HepG2 (cell line): ENCODE results near the gene GDE1. TPM values are rescaled to one million over a fixed set of nuclear protein-coding genes. Genes with fewer than 3 reads are reported as not detected.

Source experiments
- CCAR2 ChIP-seq: fragments of 200-400 bp; formaldehyde crosslinking; optimal IDR thresholded peaks from 2 replicates; pipeline ENCODE3; 2018; ENCODE audit warnings: low read depth, mild to moderate bottlenecking, low read length, moderate library complexity
- CENPT ChIP-seq: sonication (generic); formaldehyde crosslinking; IDR thresholded peaks from 2 replicates; pipeline ENCODE4 v1.8.0; 2022; ENCODE audit warnings: low read depth, mild to moderate bottlenecking, moderate library complexity, missing genetic modification reagents
- DMAP1 ChIP-seq: IDR thresholded peaks from 2 replicates; pipeline ENCODE4 v1.6.1; 2016
- ELF3 ChIP-seq: IDR thresholded peaks from 2 replicates; pipeline ENCODE4 v1.6.1; 2016; ENCODE audit warnings: missing genetic modification reagents, missing compliant biosample characterization
- HOXD1 ChIP-seq: sonication (generic); formaldehyde crosslinking; IDR thresholded peaks from 2 replicates; pipeline ENCODE4 v1.5.0; 2020; ENCODE audit warnings: missing genetic modification reagents
- NFE2L2 ChIP-seq: fragments of 150-350 bp; IDR thresholded peaks from 2 replicates; pipeline ENCODE4 v1.6.1; 2014; ENCODE audit warnings: low read length
- NFIC ChIP-seq: IDR thresholded peaks from 2 replicates; pipeline ENCODE4 v1.6.1; 2012; ENCODE audit warnings: mild to moderate bottlenecking, low read length, inconsistent platforms
- PHF5A ChIP-seq: IDR thresholded peaks from one replicate; pipeline ENCODE4 v1.6.1; 2018; ENCODE audit warnings: low read depth, missing genetic modification reagents; ENCODE audit not compliant: unreplicated experiment
- REXO4 ChIP-seq: sonication (generic); formaldehyde crosslinking; IDR thresholded peaks from 2 replicates; pipeline ENCODE4 v1.8.0; 2022; ENCODE audit warnings: missing genetic modification reagents, mild to moderate bottlenecking, borderline replicate concordance
- RORA ChIP-seq: sonication (generic); formaldehyde crosslinking; IDR thresholded peaks from 2 replicates; pipeline ENCODE4 v1.5.0; 2020; ENCODE audit warnings: mild to moderate bottlenecking, missing genetic modification reagents, moderate library complexity
- SMAD3 ChIP-seq: sonication (generic); formaldehyde crosslinking; IDR thresholded peaks from 2 replicates; pipeline ENCODE4 v1.4.0; 2020; ENCODE audit warnings: missing genetic modification reagents
- XBP1 ChIP-seq: sonication (generic); formaldehyde crosslinking; IDR thresholded peaks from 2 replicates; pipeline ENCODE4 v1.5.0; 2020; ENCODE audit warnings: missing genetic modification reagents
- ZNF225 ChIP-seq: sonication (generic); formaldehyde crosslinking; IDR thresholded peaks from 2 replicates; pipeline ENCODE4 v1.4.0; 2020; ENCODE audit warnings: mild to moderate bottlenecking, missing genetic modification reagents
- ZNF33A ChIP-seq: sonication (generic); formaldehyde crosslinking; IDR thresholded peaks from 2 replicates; pipeline ENCODE4 v1.5.1; 2020; ENCODE audit warnings: missing genetic modification reagents, mild to moderate bottlenecking, moderate library complexity, borderline replicate concordance
- ZNF550 ChIP-seq: sonication (generic); formaldehyde crosslinking; IDR thresholded peaks from 2 replicates; pipeline ENCODE4 v1.4.0; 2020; ENCODE audit warnings: mild to moderate bottlenecking, missing genetic modification reagents, borderline replicate concordance
- ZNF562 ChIP-seq: sonication (generic); formaldehyde crosslinking; IDR thresholded peaks from 2 replicates; pipeline ENCODE4 v1.8.0; 2022; ENCODE audit warnings: missing genetic modification reagents, borderline replicate concordance
- ZNF605 ChIP-seq: sonication (generic); formaldehyde crosslinking; IDR thresholded peaks from 2 replicates; pipeline ENCODE4 v1.8.0; 2022; ENCODE audit warnings: mild to moderate bottlenecking, missing genetic modification reagents
- ZNF614 ChIP-seq: IDR thresholded peaks from 2 replicates; pipeline ENCODE4 v1.6.1; 2018; ENCODE audit warnings: missing biosample characterization, missing genetic modification reagents, inconsistent platforms, borderline replicate concordance
- ZNF780A ChIP-seq: sonication (generic); formaldehyde crosslinking; IDR thresholded peaks from 2 replicates; pipeline ENCODE4 v1.8.0; 2022; ENCODE audit warnings: mild to moderate bottlenecking, missing genetic modification reagents, moderate library complexity
- ZNF790 ChIP-seq: sonication (generic); formaldehyde crosslinking; IDR thresholded peaks from 2 replicates; pipeline ENCODE4 v1.8.0; 2022; ENCODE audit warnings: missing genetic modification reagents, mild to moderate bottlenecking, borderline replicate concordance
- polyA plus RNA-seq, 8 experiments: library from polyadenylated mRNA; depleted of rRNA in 3 of 8; stranded (reverse) in 7 of 8; unstranded in 1 of 8; fragments of >200 nt; fragmentation: Illumina TruSeq in 4 of 8; extraction: Trizol in 4 of 8; gene quantifications; 2 replicates each; pipeline versions ENCODE4 v1.2.1 to v1.2.3, GENCODE V29; 2011 to 2016; ENCODE audit warnings: low read depth in 4 of 8, missing spikeins in 1 of 8, mixed read lengths in 1 of 8; ENCODE audit not compliant: insufficient read depth in 1 of 8
- total RNA-seq, 5 experiments: library from RNA; depleted of rRNA; stranded (reverse); fragments of >200 nt; fragmentation: Illumina TruSeq; extraction: Trizol; gene quantifications; 2 replicates each; pipeline ENCODE4 v1.2.3, GENCODE V29; 2016; ENCODE audit warnings: low read depth in 1 of 5
- TF ChIP-seq, protein P1 (sequence below): sonication (generic); IDR thresholded peaks from 2 replicates; pipeline ENCODE4 v1.6.1; 2016; ENCODE audit warnings: low read depth, borderline replicate concordance
- TF ChIP-seq, protein P2 (sequence below): sonication (generic); formaldehyde crosslinking; IDR thresholded peaks from 2 replicates; pipeline ENCODE4 v1.4.0; 2020; ENCODE audit warnings: missing genetic modification reagents, low read depth, mild to moderate bottlenecking, borderline replicate concordance
- TF ChIP-seq, protein P3 (sequence below), 2 experiments: sonication (generic) in 1 of 2; formaldehyde crosslinking in 1 of 2; IDR thresholded peaks; 2 replicates each; pipeline versions ENCODE4 v1.5.1 to v1.6.1; 2011 to 2020; ENCODE audit warnings: borderline replicate concordance in 1 of 2, low read depth in 1 of 2, low read length in 1 of 2, mild to moderate bottlenecking in 1 of 2, missing genetic modification reagents in 1 of 2, moderate library complexity in 1 of 2
- TF ChIP-seq, protein P4 (sequence below): sonication (generic); formaldehyde crosslinking; IDR thresholded peaks from 2 replicates; pipeline ENCODE4 v1.4.0; 2020; ENCODE audit warnings: missing genetic modification reagents

The GDE1 gene
- total and polyA plus RNA-seq, 2 of the 13 experiments (the other 11 are each of a cell fraction or from before 2014, with no cell fraction given): 35.9 to 59.0 TPM

DNA sequence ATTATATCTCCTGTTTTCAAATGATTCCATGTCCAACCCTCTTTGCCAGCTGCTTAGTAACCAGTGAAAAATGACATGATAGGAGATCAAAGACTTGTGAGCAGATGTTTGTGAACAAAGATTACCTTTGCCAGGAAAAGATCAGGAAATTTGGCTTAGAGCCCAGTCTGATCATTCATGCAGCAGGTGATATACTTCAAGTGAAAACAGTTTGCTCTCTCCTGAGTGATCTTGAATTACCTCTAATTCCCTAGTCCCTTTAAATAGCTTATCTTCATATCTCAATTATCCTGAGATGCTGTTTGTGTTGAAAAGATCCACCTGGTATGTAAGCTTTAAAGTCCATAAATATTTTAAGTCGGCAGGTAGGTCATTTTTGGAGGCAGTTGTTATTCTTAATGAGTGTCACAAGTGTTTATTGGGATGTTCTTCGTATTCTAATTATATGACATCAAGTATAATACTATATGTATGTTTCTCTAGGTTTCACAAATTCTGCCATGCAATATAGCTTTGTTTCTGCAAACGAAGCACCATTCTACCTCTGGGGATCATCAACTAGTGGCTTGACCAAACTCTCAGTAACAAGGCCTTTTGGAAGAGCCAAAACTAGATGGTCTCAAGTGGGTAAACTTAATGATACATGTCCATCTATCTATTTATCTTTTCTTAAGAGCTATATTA, 20.4 kb upstream of the GDE1 start (continued):
- no peak for TF ChIP-seq CENPT (CRISPR knock-in tag)
- peak; percentile 53; the same call in 1 of the 2 replicates for TF ChIP-seq DMAP1 (CRISPR knock-in tag)
- no peak for TF ChIP-seq ZNF550 (CRISPR knock-in tag)
- peak; percentile 99 for TF ChIP-seq NFIC
- peak; percentile 91 for TF ChIP-seq ELF3 (CRISPR knock-in tag)
- peak; percentile 81; the same call in 1 of the 2 replicates for TF ChIP-seq SMAD3 (CRISPR knock-in tag)
- TF ChIP-seq NFE2L2: no peak
- TF ChIP-seq ZNF605 (CRISPR knock-in tag): no peak
- TF ChIP-seq ZNF562 (CRISPR knock-in tag): no peak
- TF ChIP-seq ZNF780A (CRISPR knock-in tag): no peak
- no peak; the same call in 1 of the 2 replicates for TF ChIP-seq RORA (CRISPR knock-in tag)
- TF ChIP-seq HOXD1 (CRISPR knock-in tag): peak; percentile 89
- 0 out of 2 replicates have a peak, but pooled peaks have one; percentile 40 for TF ChIP-seq ZNF33A
- no peak for TF ChIP-seq ZNF790 (CRISPR knock-in tag)
- TF ChIP-seq, protein P1, sequence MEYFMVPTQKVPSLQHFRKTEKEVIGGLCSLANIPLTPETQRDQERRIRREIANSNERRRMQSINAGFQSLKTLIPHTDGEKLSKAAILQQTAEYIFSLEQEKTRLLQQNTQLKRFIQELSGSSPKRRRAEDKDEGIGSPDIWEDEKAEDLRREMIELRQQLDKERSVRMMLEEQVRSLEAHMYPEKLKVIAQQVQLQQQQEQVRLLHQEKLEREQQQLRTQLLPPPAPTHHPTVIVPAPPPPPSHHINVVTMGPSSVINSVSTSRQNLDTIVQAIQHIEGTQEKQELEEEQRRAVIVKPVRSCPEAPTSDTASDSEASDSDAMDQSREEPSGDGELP: peak; percentile 94
- TF ChIP-seq, protein P2, sequence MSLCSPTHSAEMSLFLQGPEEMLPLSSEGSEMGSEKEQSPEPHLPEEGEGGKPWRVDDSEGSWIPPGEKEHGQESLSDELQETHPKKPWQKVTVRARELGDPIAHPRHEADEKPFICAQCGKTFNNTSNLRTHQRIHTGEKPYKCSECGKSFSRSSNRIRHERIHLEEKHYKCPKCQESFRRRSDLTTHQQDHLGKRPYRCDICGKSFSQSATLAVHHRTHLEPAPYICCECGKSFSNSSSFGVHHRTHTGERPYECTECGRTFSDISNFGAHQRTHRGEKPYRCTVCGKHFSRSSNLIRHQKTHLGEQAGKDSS: no peak
- TF ChIP-seq CCAR2: no peak
- peak; percentile 85 for TF ChIP-seq PHF5A (CRISPR knock-in tag)
- no peak for TF ChIP-seq ZNF225
- TF ChIP-seq, protein P3, sequence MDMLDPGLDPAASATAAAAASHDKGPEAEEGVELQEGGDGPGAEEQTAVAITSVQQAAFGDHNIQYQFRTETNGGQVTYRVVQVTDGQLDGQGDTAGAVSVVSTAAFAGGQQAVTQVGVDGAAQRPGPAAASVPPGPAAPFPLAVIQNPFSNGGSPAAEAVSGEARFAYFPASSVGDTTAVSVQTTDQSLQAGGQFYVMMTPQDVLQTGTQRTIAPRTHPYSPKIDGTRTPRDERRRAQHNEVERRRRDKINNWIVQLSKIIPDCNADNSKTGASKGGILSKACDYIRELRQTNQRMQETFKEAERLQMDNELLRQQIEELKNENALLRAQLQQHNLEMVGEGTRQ (IDR thresholded peaks at IDR 0.05; ENCODE audit: low read depth, low read length): no peak
- TF ChIP-seq, protein P3 (CRISPR knock-in tag; IDR thresholded peaks at IDR 0.05; ENCODE audit: borderline replicate concordance): no peak
- TF ChIP-seq REXO4 (CRISPR knock-in tag): no peak
- TF ChIP-seq XBP1: no peak
- peak; percentile 96 for TF ChIP-seq ZNF614 (CRISPR knock-in tag)
- TF ChIP-seq, protein P4, sequence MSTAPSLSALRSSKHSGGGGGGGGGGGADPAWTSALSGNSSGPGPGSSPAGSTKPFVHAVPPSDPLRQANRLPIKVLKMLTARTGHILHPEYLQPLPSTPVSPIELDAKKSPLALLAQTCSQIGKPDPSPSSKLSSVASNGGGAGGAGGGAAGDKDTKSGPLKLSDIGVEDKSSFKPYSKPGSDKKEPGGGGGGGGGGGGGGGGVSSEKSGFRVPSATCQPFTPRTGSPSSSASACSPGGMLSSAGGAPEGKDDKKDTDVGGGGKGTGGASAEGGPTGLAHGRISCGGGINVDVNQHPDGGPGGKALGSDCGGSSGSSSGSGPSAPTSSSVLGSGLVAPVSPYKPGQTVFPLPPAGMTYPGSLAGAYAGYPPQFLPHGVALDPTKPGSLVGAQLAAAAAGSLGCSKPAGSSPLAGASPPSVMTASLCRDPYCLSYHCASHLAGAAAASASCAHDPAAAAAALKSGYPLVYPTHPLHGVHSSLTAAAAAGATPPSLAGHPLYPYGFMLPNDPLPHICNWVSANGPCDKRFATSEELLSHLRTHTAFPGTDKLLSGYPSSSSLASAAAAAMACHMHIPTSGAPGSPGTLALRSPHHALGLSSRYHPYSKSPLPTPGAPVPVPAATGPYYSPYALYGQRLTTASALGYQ (CRISPR knock-in tag): peak; percentile 97
